ENCODE results near the gene CDC42BPB.

GRCh38 chr14:103084021-103084919, 26.9 kb upstream of the CDC42BPB start, which contains the start of gene LBHD2:
- TF ChIP-seq, protein P1, sequence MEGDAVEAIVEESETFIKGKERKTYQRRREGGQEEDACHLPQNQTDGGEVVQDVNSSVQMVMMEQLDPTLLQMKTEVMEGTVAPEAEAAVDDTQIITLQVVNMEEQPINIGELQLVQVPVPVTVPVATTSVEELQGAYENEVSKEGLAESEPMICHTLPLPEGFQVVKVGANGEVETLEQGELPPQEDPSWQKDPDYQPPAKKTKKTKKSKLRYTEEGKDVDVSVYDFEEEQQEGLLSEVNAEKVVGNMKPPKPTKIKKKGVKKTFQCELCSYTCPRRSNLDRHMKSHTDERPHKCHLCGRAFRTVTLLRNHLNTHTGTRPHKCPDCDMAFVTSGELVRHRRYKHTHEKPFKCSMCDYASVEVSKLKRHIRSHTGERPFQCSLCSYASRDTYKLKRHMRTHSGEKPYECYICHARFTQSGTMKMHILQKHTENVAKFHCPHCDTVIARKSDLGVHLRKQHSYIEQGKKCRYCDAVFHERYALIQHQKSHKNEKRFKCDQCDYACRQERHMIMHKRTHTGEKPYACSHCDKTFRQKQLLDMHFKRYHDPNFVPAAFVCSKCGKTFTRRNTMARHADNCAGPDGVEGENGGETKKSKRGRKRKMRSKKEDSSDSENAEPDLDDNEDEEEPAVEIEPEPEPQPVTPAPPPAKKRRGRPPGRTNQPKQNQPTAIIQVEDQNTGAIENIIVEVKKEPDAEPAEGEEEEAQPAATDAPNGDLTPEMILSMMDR (IDR thresholded peaks at IDR 0.05; ENCODE audit: borderline replicate concordance, extremely low read depth, low read length, poor library complexity, severe bottlenecking), result no peak
- no peak for TF ChIP-seq EZH2 (IDR thresholded peaks at IDR 0.05; ENCODE audit: borderline replicate concordance, low read depth, low read length, severe bottlenecking)

Data from DND-41 (cell line).